DMS 273 (cell line): ENCODE data around the gene TRPC4.
"Not testable (repeated sequence)": the region's sequence is repeated elsewhere in the genome, so short reads cannot be mapped to it uniquely, and the experiment has no call there.

Experiments used
- DNase-seq: peaks from one replicate; lab custom pipeline; 2025; ENCODE audit not compliant: unreplicated experiment; lab: John Stamatoyannopoulos, UW

Gene TRPC4

GRCh38 chr13:37608750-37609339 is 260.7 kb downstream of the TRPC4 start:
- peak; percentile 3 for DNase-seq

GRCh38 chr13:37602733-37603381 is 266.7 kb downstream of the TRPC4 start:
- peak; percentile 19 for DNase-seq

GRCh38 chr13:37601648-37602440 is 267.7 kb downstream of the TRPC4 start:
- DNase-seq, result no peak

- DNase-seq, result no peak
Measured at GRCh38 chr13:37599519-37599918, 270.1 kb downstream of the TRPC4 start.

- no peak for DNase-seq
Measured at GRCh38 chr13:37598597-37598996, 271.0 kb downstream of the TRPC4 start, which contains the start of gene POSTN. Gene POSTN, minus strand, starts transcription at chr13:37598768. Its CDS starts 42 bp downstream, at chr13:37598726.

- no peak for DNase-seq
Measured at GRCh38 chr13:37597477-37598025, 272.0 kb downstream of the TRPC4 start.

- DNase-seq, result no peak
Measured at GRCh38 chr13:37596805-37597204, 272.8 kb downstream of the TRPC4 start.

- DNase-seq, result no peak
Measured at GRCh38 chr13:37595162-37595561, 274.4 kb downstream of the TRPC4 start.

GRCh38 chr13:37594550-37594949 is 275.0 kb downstream of the TRPC4 start:
- no peak for DNase-seq

GRCh38 chr13:37589381-37589780 is 280.2 kb downstream of the TRPC4 start:
- DNase-seq, result not testable (repeated sequence)

- no peak for DNase-seq
Measured at GRCh38 chr13:37587236-37587635, 282.3 kb downstream of the TRPC4 start.
